ENCODE data around the gene COMMD7. TPM values are rescaled to one million over a fixed set of nuclear protein-coding genes. Genes with fewer than 3 reads are reported as not detected.

The COMMD7 gene
- total RNA-seq, 1 experiment from 2014 or later: 13.2 TPM

- TF ChIP-seq CTCF (IDR thresholded peaks at IDR 0.05 in 2 of 3, conservative IDR thresholded peaks at IDR 0.05 in 1 of 3; ENCODE audit: borderline replicate concordance in 1 of 3, insufficient read depth in 1 of 3, low read depth in 2 of 3, low read length in 2 of 3): no peak
- no peak for TF ChIP-seq JUND (IDR thresholded peaks at IDR 0.05)
- no peak for TF ChIP-seq EGR1 (IDR thresholded peaks at IDR 0.05; ENCODE audit: low read depth)
- TF ChIP-seq ELF1 (IDR thresholded peaks at IDR 0.05; ENCODE audit: borderline replicate concordance, low read depth): no peak
- TF ChIP-seq ZBTB33 (IDR thresholded peaks at IDR 0.05; ENCODE audit: extremely low read depth, insufficient replicate concordance, low read length): no peak
- TF ChIP-seq MAX (IDR thresholded peaks at IDR 0.05): no peak
- TF ChIP-seq ZNF274 (IDR thresholded peaks at IDR 0.05; ENCODE audit: low read depth, low read length): no peak
- no peak for TF ChIP-seq RAD21 (IDR thresholded peaks at IDR 0.05; ENCODE audit: low read depth)
- TF ChIP-seq POLR2AphosphoS5 (IDR thresholded peaks at IDR 0.05; ENCODE audit: low read depth, low read length): no peak
- no peak for TF ChIP-seq FOSL1 (IDR thresholded peaks at IDR 0.05; ENCODE audit: low read depth)
- TF ChIP-seq POLR2A (IDR thresholded peaks at IDR 0.05; ENCODE audit: borderline replicate concordance, extremely low read depth, insufficient read depth, insufficient read length): no peak
- TF ChIP-seq EZH2 (IDR thresholded peaks at IDR 0.05): no peak
- no peak for TF ChIP-seq CEBPB (IDR thresholded peaks at IDR 0.05; ENCODE audit: low read depth)
- no peak overlapping the region for H3K27ac ChIP-seq (ENCODE audit: low read depth, low read length)
- H2AFZ ChIP-seq (ENCODE audit: low read depth, low read length, poor library complexity, severe bottlenecking): no peak overlapping the region
- H3K4me3 ChIP-seq (replicated peaks in 1 of 2; ENCODE audit: low read depth in 1 of 2, low read length in 2 of 2): no peak overlapping the region
- no peaks in the 10 kb centered on the region for H4K20me1 ChIP-seq (ENCODE audit: insufficient read depth)
- H3K9me3 ChIP-seq (ENCODE audit: control insufficient read depth in 1 of 2, insufficient read depth in 1 of 2, low read depth in 1 of 2, low read length in 2 of 2): no peaks in the 10 kb centered on the region
- H3K27me3 ChIP-seq (ENCODE audit: insufficient read depth, low read length): no peaks in the 10 kb centered on the region
- intact Hi-C loops (cut with micrococcal nuclease): no loop called here
- ChIA-PET RAD21 (ENCODE audit: low non-redundant PET in 1 of 2, low total read pairs in 2 of 2, uncharacterized antibody in 2 of 2, unreplicated experiment in 2 of 2) (no interaction called here), POLR2A (no interaction called here), CTCF (no interaction called here)
- H3K4me1 ChIP-seq (ENCODE audit: control insufficient read depth in 1 of 2, insufficient read depth in 2 of 2, low read length in 2 of 2): peaks cover under 1 to 30% of the 10 kb centered on the region in 2 experiments; a peak in 3 of 4 replicates
- no peak overlapping the region for H3K4me2 ChIP-seq (ENCODE audit: low read length)
- H3K36me3 ChIP-seq (ENCODE audit: control insufficient read depth in 1 of 2, insufficient read depth in 2 of 2, low read length in 2 of 2): no peaks in the 10 kb centered on the region
- no TSS peak for BruUV-seq (replicated peaks)
- no peak for ATAC-seq
- no peaks in the 10 kb centered on the region for H3K79me2 ChIP-seq (ENCODE audit: insufficient read depth, low read length)
- no peak overlapping the region for H3K9ac ChIP-seq (ENCODE audit: low read length)
- H3K9me2 ChIP-seq (ENCODE audit: insufficient read depth): no peaks in the 10 kb centered on the region
- no peak for DNase-seq (ENCODE audit: low read depth, low spot score)
Observed at GRCh38 chr20:32756156-32756555, 12.9 kb upstream of the COMMD7 start.

Measured in HCT116 (cell line).